SK-N-SH (cell line): ENCODE measurements around the gene IL15RA. TPM values are rescaled to one million over a fixed set of nuclear protein-coding genes. Genes with fewer than 3 reads are reported as not detected.

ENCODE experiments used
- CTCF ChIA-PET: fragments of 300-600, 350-600 bp; formaldehyde crosslinking; extraction: SDS; loops from one replicate; lab custom pipeline; 2021; lab: Yijun Ruan, JAX
- POLR2A ChIA-PET: fragments of 350-600 bp; sonication (Branson Sonifier 250); formaldehyde crosslinking; extraction: SDS; loops from one replicate; lab custom pipeline; 2020; ENCODE audit warnings: antibody characterized with exemption, inconsistent platforms; lab: Yijun Ruan, JAX
- DNase-seq: peaks from one replicate; pipeline ENCODE4 v3.0.0; 2012
- H2AFZ ChIP-seq: fragments of 200-600 bp; sonication (generic); 2 replicates; pipeline ENCODE4 v1.8.1; 2016; ENCODE audit warnings: antibody characterized with exemption, mild to moderate bottlenecking, low read depth
- H3F3A ChIP-seq: fragments of 200-600 bp; sonication (generic); replicated peaks from 2 replicates; pipeline ENCODE3; 2016; ENCODE audit warnings: antibody characterized with exemption, mild to moderate bottlenecking; ENCODE audit not compliant: insufficient read depth
- H3K27ac ChIP-seq, 2 experiments: fragments of 200-500 bp in 1 of 2; fragments of 200-600 bp in 1 of 2; sonication (Bioruptor generic) in 1 of 2; sonication (generic), shearing (Covaris generic) in 1 of 2; 2 replicates each; pipeline versions ENCODE4 v1.5.1 to v1.6.1; 2014 to 2016; ENCODE audit warnings: low read depth in 2 of 2, inconsistent platforms in 1 of 2, low read length in 1 of 2, mild to moderate bottlenecking in 1 of 2, mixed read lengths in 1 of 2
- H3K27me3 ChIP-seq: fragments of 200-600 bp; sonication (generic), shearing (Covaris generic); 2 replicates; pipeline ENCODE4 v1.6.1; 2016; ENCODE audit warnings: mixed run types; ENCODE audit not compliant: insufficient read depth
- H3K36me3 ChIP-seq, 2 experiments: fragments of 200-500 bp in 1 of 2; fragments of 200-600 bp in 1 of 2; sonication (Bioruptor generic) in 1 of 2; sonication (generic) in 1 of 2; replicated peaks in 1 of 2; 2 replicates each; pipeline versions ENCODE3 to v1.5.1; 2014 to 2016; ENCODE audit warnings: low read length in 1 of 2, mild to moderate bottlenecking in 1 of 2; ENCODE audit not compliant: insufficient read depth in 2 of 2, control insufficient read depth in 1 of 2
- H3K4me1 ChIP-seq, 2 experiments: fragments of 200-500 bp in 1 of 2; fragments of 200-600 bp in 1 of 2; sonication (Bioruptor generic) in 1 of 2; sonication (generic), shearing (Covaris generic) in 1 of 2; 2 replicates each; pipeline versions ENCODE4 v1.5.1 to v1.6.1; 2014 to 2016; ENCODE audit warnings: low read depth in 1 of 2, low read length in 1 of 2, mixed run types in 1 of 2; ENCODE audit not compliant: insufficient read depth in 2 of 2, control insufficient read depth in 1 of 2
- H3K4me2 ChIP-seq: fragments of 200-600 bp; sonication (generic), shearing (Covaris generic); 2 replicates; pipeline ENCODE4 v1.6.1; 2017; ENCODE audit warnings: mixed run types
- H3K4me3 ChIP-seq, 2 experiments: fragments of 200-500 bp in 1 of 2; fragments of 200-600 bp in 1 of 2; sonication (Bioruptor generic) in 1 of 2; sonication (generic), shearing (Covaris generic) in 1 of 2; 2 replicates each; pipeline versions ENCODE4 v1.5.1 to v1.8.1; 2014 to 2016; ENCODE audit warnings: low read depth in 2 of 2, inconsistent platforms in 1 of 2, low read length in 1 of 2, mild to moderate bottlenecking in 1 of 2, mixed read lengths in 1 of 2, moderate library complexity in 1 of 2
- H3K79me2 ChIP-seq: fragments of 200-600 bp; sonication (generic); 2 replicates; pipeline ENCODE4 v1.8.1; 2017; ENCODE audit warnings: mild to moderate bottlenecking; ENCODE audit not compliant: insufficient read depth
- H3K9ac ChIP-seq: fragments of 200-600 bp; sonication (generic); 2 replicates; pipeline ENCODE4 v1.6.1; 2017; ENCODE audit warnings: mixed run types
- H3K9me2 ChIP-seq: fragments of 200-600 bp; sonication (generic); 2 replicates; pipeline ENCODE4 v1.6.1; 2017; ENCODE audit warnings: mixed run types
- H3K9me3 ChIP-seq: fragments of 200-600 bp; sonication (generic); 2 replicates; pipeline ENCODE4 v1.6.1; 2017; ENCODE audit warnings: mixed run types, mild to moderate bottlenecking, moderate library complexity
- H4K20me1 ChIP-seq: fragments of 200-600 bp; sonication (generic); 2 replicates; pipeline ENCODE4 v1.6.1; 2017; ENCODE audit warnings: mild to moderate bottlenecking, mixed run types; ENCODE audit not compliant: insufficient read depth
- CTCF ChIP-seq: fragments of 200-600 bp; sonication (generic); IDR thresholded peaks from 2 replicates; pipeline ENCODE4 v1.6.1; 2017; ENCODE audit warnings: antibody characterized with exemption, mild to moderate bottlenecking, moderate library complexity
- EP300 ChIP-seq, 2 experiments: IDR thresholded peaks; 2 replicates each; pipeline versions ENCODE4 v1.4.0 to v1.6.1; 2012; ENCODE audit warnings: borderline replicate concordance in 1 of 2, low read depth in 1 of 2, low read length in 1 of 2
- FOSL2 ChIP-seq: IDR thresholded peaks from 2 replicates; pipeline ENCODE4 v1.4.0; 2012; ENCODE audit warnings: low read depth, mild to moderate bottlenecking, moderate library complexity, borderline replicate concordance
- FOXM1 ChIP-seq: IDR thresholded peaks from 2 replicates; pipeline ENCODE4 v1.4.0; 2012; ENCODE audit warnings: low read depth, mild to moderate bottlenecking
- GABPA ChIP-seq: IDR thresholded peaks from 2 replicates; pipeline ENCODE4 v1.4.0; 2012; ENCODE audit warnings: low read depth, mild to moderate bottlenecking
- GATA2 ChIP-seq: sonication (generic); formaldehyde crosslinking; IDR thresholded peaks from 2 replicates; pipeline ENCODE4 v1.5.0; 2020; ENCODE audit warnings: mild to moderate bottlenecking, missing genetic modification reagents
- MEF2A ChIP-seq: IDR thresholded peaks from 2 replicates; pipeline ENCODE4 v1.4.0; 2012; ENCODE audit warnings: low read depth, borderline replicate concordance
- NFIC ChIP-seq: IDR thresholded peaks from 2 replicates; pipeline ENCODE4 v1.4.0; 2012; ENCODE audit warnings: borderline replicate concordance
- NRF1 ChIP-seq: IDR thresholded peaks from 2 replicates; pipeline ENCODE4 v1.6.1; 2012; ENCODE audit warnings: low read depth, mild to moderate bottlenecking, low read length
- PBX3 ChIP-seq: IDR thresholded peaks from 2 replicates; pipeline ENCODE4; 2012
- RAD21 ChIP-seq: IDR thresholded peaks from 2 replicates; pipeline ENCODE4 v1.6.1; 2012; ENCODE audit warnings: mild to moderate bottlenecking, low read length
- RCOR1 ChIP-seq: fragments of 150-350 bp; IDR thresholded peaks from 2 replicates; pipeline ENCODE4 v1.6.1; 2017; ENCODE audit warnings: antibody characterized with exemption, low read length
- RXRA ChIP-seq: IDR thresholded peaks from 2 replicates; pipeline ENCODE4 v1.4.0; 2012; ENCODE audit warnings: low read depth, mild to moderate bottlenecking, borderline replicate concordance
- SMC3 ChIP-seq: IDR thresholded peaks from 2 replicates; pipeline ENCODE4 v1.6.1; 2012; ENCODE audit warnings: low read depth, low read length, improper control_type of control experiment
- TAF1 ChIP-seq: IDR thresholded peaks from 2 replicates; pipeline ENCODE4 v1.6.1; 2012; ENCODE audit warnings: low read depth, mild to moderate bottlenecking, low read length, moderate library complexity, borderline replicate concordance
- TEAD4 ChIP-seq: IDR thresholded peaks from 2 replicates; pipeline ENCODE4 v1.4.0; 2012; ENCODE audit warnings: mild to moderate bottlenecking, borderline replicate concordance; ENCODE audit not compliant: insufficient read depth
- WGBS: methylation state at CpG from one replicate; pipeline ENCODE4 v1.1.6; 2017; ENCODE audit warnings: low lambda C conversion rate; 5-methylcytosine and 5-hydroxymethylcytosine counted together
- polyA plus RNA-seq, 3 experiments: library from polyadenylated mRNA; depleted of rRNA; stranded (reverse); fragments of >200 nt; gene quantifications; 2 replicates each; pipeline ENCODE4 v1.2.3, GENCODE V29; 2012

The IL15RA gene
- polyA plus RNA-seq, 1 of the 3 experiments (the other 2 are of a cell fraction): 2.1 TPM

GRCh38 chr10:5976512-5977470 is 552 bp downstream of the IL15RA start:
- Histone ChIP-seq H2AFZ (peak overlapping the region; percentile 88), H3K27me3 (peaks cover 8% of the 10 kb centered on the region; the same call in 1 of the 2 replicates), H3F3A (peaks cover 10% of the 10 kb centered on the region), H3K4me2 (peak overlapping the region; percentile 89), H3K9ac (peak overlapping the region; percentile 48; the same call in 1 of the 2 replicates), H3K4me1 (no peaks in the 10 kb centered on the region; a peak in 1 of 4 replicates), H3K9me2 (no peaks in the 10 kb centered on the region), H3K4me3 (peak overlapping the region; percentile 67 to 75), H3K9me3 (no peaks in the 10 kb centered on the region; the same call in 1 of the 2 replicates), H3K36me3 (no peaks in the 10 kb centered on the region), H3K79me2 (no peaks in the 10 kb centered on the region), H4K20me1 (no peaks in the 10 kb centered on the region), H3K27ac (no peak overlapping the region)
- WGBS: 20% methylated on average over 42 of the region's 82 CpGs
- DNase-seq: no peak
- POLR2A ChIA-PET: no interaction called here
- TF ChIP-seq MEF2A: no peak
- CTCF ChIA-PET: interaction anchor here (0.6 to 1.0 kb wide), 4 partner anchors 12 to 589 kb away, joined by 3 read pairs; no protein-coding TSS in a partner anchor

- Histone ChIP-seq H3F3A (peaks cover 10% of the 10 kb centered on the region), H3K36me3 (no peaks in the 10 kb centered on the region), H3K9me3 (no peaks in the 10 kb centered on the region; the same call in 1 of the 2 replicates), H3K9me2 (no peaks in the 10 kb centered on the region), H3K27me3 (peaks cover 8% of the 10 kb centered on the region; the same call in 1 of the 2 replicates), H3K4me3 (no peak overlapping the region), H3K4me2 (no peak overlapping the region), H2AFZ (no peak overlapping the region), H3K79me2 (no peaks in the 10 kb centered on the region), H3K4me1 (no peaks in the 10 kb centered on the region; a peak in 1 of 4 replicates), H3K9ac (no peak overlapping the region), H3K27ac (no peak overlapping the region), H4K20me1 (no peaks in the 10 kb centered on the region)
- CTCF ChIA-PET: interaction anchor here (0.6 to 1.0 kb wide), 3 partner anchors 13 to 590 kb away, joined by 3 read pairs; no protein-coding TSS in a partner anchor
- POLR2A ChIA-PET: no interaction called here
- DNase-seq: no peak
- no peak for TF ChIP-seq TAF1
- no peak for TF ChIP-seq NFIC
- 85% methylated on average over 20 of the region's 20 CpGs for WGBS
Observed at GRCh38 chr10:5975641-5976473, 1.5 kb downstream of the IL15RA start.

GRCh38 chr10:5973069-5973468 is 4.3 kb downstream of the IL15RA start:
- Histone ChIP-seq H3K9ac (no peak overlapping the region), H3K27me3 (no peaks in the 10 kb centered on the region), H3F3A (no peaks in the 10 kb centered on the region), H3K4me2 (no peak overlapping the region), H3K79me2 (no peaks in the 10 kb centered on the region), H3K9me3 (no peaks in the 10 kb centered on the region), H2AFZ (no peak overlapping the region), H4K20me1 (no peaks in the 10 kb centered on the region), H3K4me1 (no peaks in the 10 kb centered on the region; a peak in 1 of 4 replicates), H3K36me3 (no peaks in the 10 kb centered on the region), H3K27ac (no peak overlapping the region), H3K9me2 (no peaks in the 10 kb centered on the region), H3K4me3 (no peak overlapping the region)
- POLR2A ChIA-PET: no interaction called here
- no peak for DNase-seq
- WGBS: 79% methylated on average over 4 of the region's 4 CpGs
- CTCF ChIA-PET: no interaction called here
- TF ChIP-seq FOXM1 (no peak), EP300 (IDR thresholded peaks at IDR 0.05; ENCODE audit: borderline replicate concordance in 1 of 2, low read depth in 1 of 2, low read length in 1 of 2) (no peak), SMC3 (no peak), RCOR1 (no peak), NFIC (no peak), GABPA (no peak), PBX3 (no peak), FOSL2 (no peak), RXRA (no peak), TAF1 (no peak), TEAD4 (no peak), NRF1 (no peak), CTCF (no peak), RAD21 (no peak), GATA2 (no peak)
